Peyer's patch (tissue), 4 donors: Measurements from ENCODE around the gene SLC22A3. TPM values are rescaled to one million over a fixed set of nuclear protein-coding genes. Genes with fewer than 3 reads are reported as not detected.
"Not testable (repeated sequence)": the region's sequence is repeated elsewhere in the genome, so short reads cannot be mapped to it uniquely, and the experiment has no call there.

Source experiments
- DNase-seq, 3 donors: peaks; one replicate each; pipeline ENCODE4 v3.0.0-alpha.2; 2017 to 2019
- H3K27ac ChIP-seq, 4 donors: fragments of 200-600 bp; sonication (generic); one replicate each; pipeline ENCODE4 v1.5.1; 2016 to 2019
- H3K27me3 ChIP-seq, 2 donors: fragments of 200-600 bp; sonication (generic); one replicate each; pipeline ENCODE4 v1.5.1; 2019
- H3K36me3 ChIP-seq, 3 donors: fragments of 200-600 bp; sonication (generic); one replicate each; pipeline ENCODE4 v1.5.1; 2016 to 2019
- H3K4me1 ChIP-seq, 4 donors: fragments of 200-600 bp; sonication (generic); one replicate each; pipeline ENCODE4 v1.5.1; 2016 to 2019
- H3K4me3 ChIP-seq, 4 donors: fragments of 200-600 bp; sonication (generic); 1 replicate in 3 of 4; 2 replicates in 1 of 4; pipeline ENCODE4 v1.5.1; 2016 to 2019; ENCODE audit warnings: mild to moderate bottlenecking in 1 of 4
- H3K9me3 ChIP-seq, 4 donors: fragments of 200-600 bp; sonication (generic); one replicate each; pipeline ENCODE4 v1.5.1; 2016 to 2019; ENCODE audit warnings: mild to moderate bottlenecking in 1 of 4
- CTCF ChIP-seq, 6 experiments: fragments of 450-650 bp in 4 of 6; fragments of 200-600 bp in 2 of 6; sonication (generic) in 1 of 6; IDR thresholded peaks; one replicate each; pipeline ENCODE4 v1.5.1; 2017 to 2019; ENCODE audit warnings: antibody characterized with exemption in 6 of 6, mild to moderate bottlenecking in 3 of 6, moderate library complexity in 1 of 6
- POLR2A ChIP-seq, 2 donors: fragments of 450-650 bp; IDR thresholded peaks; one replicate each; pipeline ENCODE4 v1.5.1; 2017; ENCODE audit warnings: antibody characterized with exemption in 2 of 2, mild to moderate bottlenecking in 2 of 2, moderate library complexity in 2 of 2
- total RNA-seq, 4 donors: library from RNA; depleted of rRNA; stranded (reverse); fragments of >200 nt; gene quantifications; one replicate each; pipeline ENCODE4 v1.1.0, GENCODE V29; 2016

Gene SLC22A3
- total RNA-seq, 4 donors from 2014 or later, result 2.5 to 10.6 (median 8.9) TPM

- Histone ChIP-seq H3K27ac (peak overlapping the region in 3 of 4 donors; percentile 23 to 78 (median 73)), H3K27me3 (no peaks in the 10 kb centered on the region), H3K4me3 (peak overlapping the region in 1 of 4 donors; percentile 28), H3K9me3 (no peaks in the 10 kb centered on the region), H3K4me1 (peaks cover 0 to 19% (median 0%) of the 10 kb centered on the region in 4 donors), H3K36me3 (no peaks in the 10 kb centered on the region)
- TF ChIP-seq POLR2A (IDR thresholded peaks at IDR 0.05) (no peak), CTCF (IDR thresholded peaks at IDR 0.05) (no peak)
- DNase-seq, result peak in 1 of 3 donors; percentile 84
Measured at GRCh38 chr6:160391419-160392116, 43.4 kb downstream of the SLC22A3 start.

GRCh38 chr6:160393442-160393841, 45.3 kb downstream of the SLC22A3 start:
- DNase-seq, H3K27me3 ChIP-seq, H3K27ac ChIP-seq, H3K9me3 ChIP-seq, H3K4me1 ChIP-seq, H3K36me3 ChIP-seq, H3K4me3 ChIP-seq: not testable (repeated sequence)

GRCh38 chr6:160393891-160394653, 45.9 kb downstream of the SLC22A3 start:
- Histone ChIP-seq H3K27me3 (no peaks in the 10 kb centered on the region), H3K27ac (no peak overlapping the region), H3K4me1 (peaks cover 0 to 10% (median 0%) of the 10 kb centered on the region in 4 donors), H3K4me3 (no peak overlapping the region), H3K36me3 (no peaks in the 10 kb centered on the region), H3K9me3 (no peaks in the 10 kb centered on the region)
- DNase-seq, result no peak
- TF ChIP-seq CTCF (IDR thresholded peaks at IDR 0.05) (no peak), POLR2A (IDR thresholded peaks at IDR 0.05) (no peak)

- Histone ChIP-seq H3K4me1 (peaks cover 0 to 10% (median 0%) of the 10 kb centered on the region in 4 donors), H3K27me3 (no peaks in the 10 kb centered on the region), H3K4me3 (no peak overlapping the region), H3K36me3 (no peaks in the 10 kb centered on the region), H3K9me3 (no peaks in the 10 kb centered on the region), H3K27ac (no peak overlapping the region)
- TF ChIP-seq CTCF (IDR thresholded peaks at IDR 0.05), result no peak
- no peak for TF ChIP-seq POLR2A (IDR thresholded peaks at IDR 0.05)
- no peak for DNase-seq
Measured at GRCh38 chr6:160394654-160395035, 46.5 kb downstream of the SLC22A3 start.

GRCh38 chr6:160395187-160395586, 47.0 kb downstream of the SLC22A3 start:
- no peak for DNase-seq
- no peak overlapping the region for H3K4me3 ChIP-seq
- no peak overlapping the region for H3K27ac ChIP-seq
- H3K27me3 ChIP-seq, result no peaks in the 10 kb centered on the region
- peaks cover 0 to 10% (median 0%) of the 10 kb centered on the region in 4 donors for H3K4me1 ChIP-seq
- no peaks in the 10 kb centered on the region for H3K36me3 ChIP-seq
- no peaks in the 10 kb centered on the region for H3K9me3 ChIP-seq
- TF ChIP-seq POLR2A (IDR thresholded peaks at IDR 0.05), result no peak
- no peak for TF ChIP-seq CTCF (IDR thresholded peaks at IDR 0.05)

- Histone ChIP-seq H3K36me3 (no peaks in the 10 kb centered on the region), H3K27me3 (no peaks in the 10 kb centered on the region), H3K4me1 (peaks cover 0 to 6% (median 0%) of the 10 kb centered on the region in 4 donors), H3K4me3 (no peak overlapping the region), H3K9me3 (no peaks in the 10 kb centered on the region), H3K27ac (no peak overlapping the region)
- TF ChIP-seq POLR2A (IDR thresholded peaks at IDR 0.05) (no peak), CTCF (IDR thresholded peaks at IDR 0.05) (no peak)
- no peak for DNase-seq
Measured at GRCh38 chr6:160396292-160396691, 48.1 kb downstream of the SLC22A3 start.
